Stimulated activated naive B cell treated with anti-CD40 and anti-IgM and Interleukin-4, amounts not matched to agents 10 μg/mL and 1 μg/mL and 100 μg/mL, for 72 hours (primary cell): ENCODE results near the gene COL23A1.

Source experiments
- ATAC-seq, 2 donors: fragments of 150-1000 bp; cut with Tn5 transposase; replicated peaks; 2 replicates each; pipeline ENCODE4 v1.10.0; 2021; ENCODE audit warnings: moderate library complexity in 1 of 2
- DNase-seq: peaks from one replicate; pipeline ENCODE4 v3.0.0; 2021
- H3K27ac Mint-ChIP-seq: one replicate; pipeline ENCODE4 v1.8.0; 2022; ENCODE audit warnings: mild to moderate bottlenecking, mixed read lengths
- H3K27me3 Mint-ChIP-seq, 2 donors: one replicate each; pipeline ENCODE4 v1.8.0; 2022; ENCODE audit warnings: mixed read lengths in 2 of 2
- H3K36me3 Mint-ChIP-seq, 2 donors: one replicate each; pipeline ENCODE4 v1.8.0; 2022; ENCODE audit warnings: mixed read lengths in 2 of 2, mild to moderate bottlenecking in 1 of 2
- H3K4me1 Mint-ChIP-seq, 2 donors: one replicate each; pipeline ENCODE4 v1.8.0; 2022; ENCODE audit warnings: mixed read lengths in 2 of 2, mild to moderate bottlenecking in 1 of 2
- H3K4me3 Mint-ChIP-seq, 2 donors: one replicate each; pipeline ENCODE4 v1.8.0; 2022; ENCODE audit warnings: mild to moderate bottlenecking in 2 of 2, mixed read lengths in 2 of 2, moderate library complexity in 1 of 2
- H3K9me3 Mint-ChIP-seq, 2 donors: one replicate each; pipeline ENCODE4 v1.8.0; 2022; ENCODE audit warnings: mixed read lengths in 2 of 2, mild to moderate bottlenecking in 1 of 2

The COL23A1 gene

DNA sequence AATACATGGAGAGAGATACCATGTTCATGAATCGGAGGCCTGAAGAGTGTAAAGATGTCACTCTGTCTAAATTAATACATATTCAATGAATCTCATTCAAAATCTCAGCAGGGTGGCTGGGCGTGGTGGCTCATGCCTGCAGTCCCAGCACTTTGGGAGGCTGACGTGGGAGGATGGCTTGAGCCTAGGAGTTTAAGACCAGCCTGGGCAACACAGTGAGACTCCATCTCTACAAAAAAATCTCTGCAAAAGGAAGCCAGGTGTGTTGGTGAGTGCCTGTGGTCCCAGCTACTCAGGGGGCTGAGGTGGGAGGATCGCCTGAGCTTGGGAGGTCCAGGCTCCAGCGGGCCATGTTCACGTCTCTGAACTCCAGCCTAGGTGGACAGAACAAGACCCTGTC is 49.7 kb downstream of the COL23A1 start:
- H3K9me3 Mint-ChIP-seq, result no peaks in the 10 kb centered on the region
- H3K27me3 Mint-ChIP-seq, result no peaks in the 10 kb centered on the region
- no peaks in the 10 kb centered on the region for H3K36me3 Mint-ChIP-seq
- no peak for DNase-seq
- no peak overlapping the region for H3K27ac Mint-ChIP-seq
- no peaks in the 10 kb centered on the region for H3K4me1 Mint-ChIP-seq
- H3K4me3 Mint-ChIP-seq, result no peak overlapping the region
- no peak for ATAC-seq

DNA sequence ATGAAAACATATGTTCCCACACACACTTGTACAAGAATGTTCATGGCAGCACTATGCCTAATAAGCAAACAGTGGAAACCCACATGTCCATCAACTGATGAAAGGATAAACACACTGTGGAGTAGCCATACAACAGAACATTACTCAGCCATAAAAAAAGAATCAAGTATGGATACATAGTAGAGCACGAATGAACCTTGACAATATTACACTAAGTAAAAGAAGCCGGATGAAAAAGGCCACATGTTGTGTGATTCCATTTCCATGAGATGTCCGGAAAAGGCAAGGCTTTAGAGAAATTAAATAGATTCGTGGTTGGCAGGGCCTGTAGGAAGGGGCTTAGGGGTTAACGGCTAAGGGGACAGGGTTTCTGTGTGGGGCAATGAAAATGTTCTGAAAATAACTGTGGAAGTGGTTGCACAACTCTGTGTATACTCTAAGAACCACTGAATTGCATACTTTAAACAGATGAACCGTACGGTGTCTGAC is 51.4 kb downstream of the COL23A1 start:
- H3K4me1 Mint-ChIP-seq, result no peaks in the 10 kb centered on the region
- no peak for ATAC-seq
- H3K4me3 Mint-ChIP-seq, result no peak overlapping the region
- H3K36me3 Mint-ChIP-seq, result no peaks in the 10 kb centered on the region
- DNase-seq, result no peak
- H3K27ac Mint-ChIP-seq, result no peak overlapping the region
- no peaks in the 10 kb centered on the region for H3K9me3 Mint-ChIP-seq
- H3K27me3 Mint-ChIP-seq, result peaks cover 0 to 4% of the 10 kb centered on the region in 2 donors

DNA sequence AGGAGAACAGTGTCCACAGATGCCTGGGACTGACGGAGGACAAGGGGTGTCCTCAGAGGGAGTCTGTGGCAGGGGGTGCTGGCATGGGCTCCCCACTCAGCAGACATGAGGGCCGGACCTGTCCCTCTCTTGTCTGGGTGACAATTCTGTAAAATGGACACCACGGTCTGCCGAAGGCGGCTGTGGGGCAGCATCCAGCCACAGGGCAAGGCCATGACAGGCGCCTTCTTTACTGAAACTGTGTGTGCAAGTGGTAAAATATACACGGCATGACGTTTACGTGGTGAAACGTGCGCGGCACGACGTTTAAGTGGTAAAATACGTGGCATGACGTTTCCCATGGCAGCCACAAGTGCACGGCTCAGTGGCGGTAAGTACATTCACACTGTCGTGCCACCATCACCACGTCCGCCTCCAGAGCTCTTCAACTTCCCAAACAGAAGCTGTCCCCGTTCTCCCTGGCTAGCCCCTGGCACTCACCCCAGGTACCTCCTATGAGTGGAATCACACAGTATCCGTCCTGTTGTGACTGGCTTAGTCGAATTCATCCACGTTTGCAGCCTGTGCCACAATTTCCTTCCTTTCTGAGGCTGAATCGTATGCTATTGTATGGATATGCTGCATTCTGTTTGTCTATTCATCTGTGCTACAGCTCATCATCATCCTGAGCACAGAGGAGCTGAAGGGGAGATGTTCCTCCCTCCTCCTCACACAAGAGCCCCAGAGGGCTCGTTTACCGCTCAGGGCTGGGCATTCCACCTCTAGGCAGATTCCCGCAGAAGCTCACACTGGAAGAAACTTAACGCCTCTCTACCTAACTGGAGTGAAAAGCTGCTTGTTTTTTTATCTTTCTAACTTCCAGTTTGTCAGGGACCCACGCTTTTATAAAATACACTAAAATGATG is 52.5 kb downstream of the COL23A1 start:
- H3K36me3 Mint-ChIP-seq, result no peaks in the 10 kb centered on the region
- ATAC-seq, result no peak
- H3K9me3 Mint-ChIP-seq, result no peaks in the 10 kb centered on the region
- H3K27ac Mint-ChIP-seq, result no peak overlapping the region
- no peaks in the 10 kb centered on the region for H3K4me1 Mint-ChIP-seq
- H3K4me3 Mint-ChIP-seq, result no peak overlapping the region
- no peak for DNase-seq
- peaks cover 0 to 5% of the 10 kb centered on the region in 2 donors for H3K27me3 Mint-ChIP-seq

DNA sequence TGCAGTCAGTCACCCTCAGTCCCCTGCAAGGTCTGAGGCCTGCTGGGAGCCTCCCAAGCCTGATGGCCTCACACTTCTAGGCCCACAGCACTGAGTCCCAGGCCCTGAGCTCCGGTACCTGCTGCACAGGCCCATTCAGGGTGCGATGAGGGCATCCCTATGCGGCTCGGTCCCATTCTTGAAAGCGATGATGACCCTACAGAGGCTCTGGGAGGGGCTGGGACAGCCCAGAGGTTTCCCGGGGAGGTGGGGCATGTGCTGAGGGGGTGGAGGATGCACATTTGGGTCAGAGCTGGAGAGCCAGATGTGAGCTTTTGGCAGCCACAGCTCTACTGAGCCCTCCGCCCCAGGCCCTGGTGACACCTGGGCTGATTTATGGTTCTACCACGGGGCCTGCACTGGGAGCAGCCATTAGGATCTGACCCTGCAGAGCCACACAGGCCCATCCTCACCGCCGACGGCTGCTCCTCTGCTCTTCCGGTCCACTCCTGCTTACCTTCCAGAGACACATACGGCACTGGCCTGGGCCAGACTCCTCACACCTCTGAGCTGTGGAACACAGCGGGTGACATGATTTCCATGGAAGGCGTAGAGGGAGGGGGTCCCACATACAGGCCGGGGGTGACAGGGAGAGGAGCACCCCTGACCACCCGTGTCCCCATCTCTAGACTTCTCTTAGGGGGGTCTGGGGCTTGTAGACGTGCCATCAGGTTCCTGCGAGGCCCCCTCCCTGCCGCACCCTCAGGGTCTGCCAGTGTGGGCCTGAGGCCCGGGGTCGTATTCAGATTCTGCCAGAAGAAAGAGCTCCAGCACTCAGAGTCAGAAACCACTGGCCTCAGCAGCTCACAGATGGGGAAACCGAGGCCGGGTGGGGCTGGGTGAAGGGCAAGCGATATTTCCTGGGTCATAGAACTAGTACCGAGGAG is 53.4 kb downstream of the COL23A1 start:
- H3K27me3 Mint-ChIP-seq, result peaks cover 0 to 5% of the 10 kb centered on the region in 2 donors

DNA sequence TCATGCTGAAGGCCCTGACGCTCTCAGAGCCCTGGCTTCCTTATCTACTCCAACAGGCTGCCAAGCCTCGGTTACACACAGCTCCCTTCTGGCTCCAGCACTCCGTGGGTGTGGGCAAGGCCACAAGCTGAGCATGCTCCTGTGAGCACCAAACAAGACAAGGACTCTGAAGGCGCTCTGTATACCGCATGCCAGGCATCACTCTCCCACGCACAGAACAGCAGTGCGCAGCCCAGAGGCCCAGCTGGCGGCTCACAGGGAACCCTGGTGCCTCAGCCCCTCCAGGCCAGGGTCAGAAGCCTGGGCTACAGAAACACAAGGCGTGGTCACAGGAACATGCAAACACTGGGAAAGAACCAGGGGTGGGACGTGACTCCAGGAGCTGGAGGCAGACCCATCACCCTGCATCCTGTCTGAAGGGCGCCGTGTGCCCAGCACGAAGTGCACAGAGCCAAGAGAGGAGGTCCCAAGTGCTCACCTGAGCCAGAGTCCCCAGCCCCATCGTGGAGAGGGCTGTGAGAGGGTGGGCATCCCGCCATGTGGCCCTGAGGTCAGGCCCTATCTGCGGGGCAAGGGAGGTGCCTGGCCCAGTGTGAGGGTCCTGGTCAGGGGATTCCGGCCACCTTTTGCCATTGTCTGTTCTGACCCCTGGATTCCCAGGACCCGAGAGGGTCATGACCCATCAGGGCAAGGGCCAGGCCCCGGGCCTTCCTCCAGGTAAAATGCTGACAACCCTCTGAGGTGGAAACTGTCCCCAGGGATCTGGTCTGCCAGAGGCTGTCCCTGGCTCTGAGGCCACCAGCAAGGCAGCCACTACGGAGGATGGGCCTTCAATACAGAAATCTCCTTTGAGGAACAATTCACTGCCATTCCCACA is 54.7 kb downstream of the COL23A1 start:
- DNase-seq, result no peak
- H3K27ac Mint-ChIP-seq, result no peak overlapping the region
- H3K4me3 Mint-ChIP-seq, result no peak overlapping the region
- no peaks in the 10 kb centered on the region for H3K36me3 Mint-ChIP-seq
- peaks cover 0 to 5% of the 10 kb centered on the region in 2 donors for H3K27me3 Mint-ChIP-seq
- no peaks in the 10 kb centered on the region for H3K9me3 Mint-ChIP-seq
- no peak for ATAC-seq
- H3K4me1 Mint-ChIP-seq, result no peaks in the 10 kb centered on the region

More for the DNA sequence above, 53.4 kb downstream of the COL23A1 start:
- H3K36me3 Mint-ChIP-seq, result no peaks in the 10 kb centered on the region
- H3K4me3 Mint-ChIP-seq, result no peak overlapping the region
- no peaks in the 10 kb centered on the region for H3K4me1 Mint-ChIP-seq
- DNase-seq (no peak), ATAC-seq (no peak)
- no peaks in the 10 kb centered on the region for H3K9me3 Mint-ChIP-seq
- no peak overlapping the region for H3K27ac Mint-ChIP-seq

DNA sequence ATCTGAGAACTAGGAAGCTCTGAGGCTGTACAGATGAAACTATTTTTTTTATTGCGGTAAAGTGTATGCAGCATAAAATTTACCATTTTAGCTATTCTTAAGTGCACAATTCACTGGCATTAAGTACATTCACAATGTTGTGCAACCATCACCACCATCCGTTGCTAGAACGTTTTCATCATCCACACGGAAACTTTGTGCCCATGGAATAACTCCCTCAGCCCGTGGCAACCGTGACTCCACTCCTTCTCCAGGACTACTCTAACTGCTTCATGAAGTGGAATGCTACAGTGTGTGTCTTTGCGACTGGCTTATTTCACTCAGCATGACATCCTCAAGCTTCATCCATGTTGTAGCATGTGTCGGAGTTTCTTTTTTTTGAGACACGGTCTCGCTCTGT is 57.1 kb downstream of the COL23A1 start:
- ATAC-seq (no peak), DNase-seq (no peak)
- H3K27me3 Mint-ChIP-seq, result peaks cover 0 to 5% of the 10 kb centered on the region in 2 donors
- no peaks in the 10 kb centered on the region for H3K9me3 Mint-ChIP-seq
- no peaks in the 10 kb centered on the region for H3K4me1 Mint-ChIP-seq
- H3K27ac Mint-ChIP-seq, result no peak overlapping the region
- no peaks in the 10 kb centered on the region for H3K36me3 Mint-ChIP-seq
- no peak overlapping the region for H3K4me3 Mint-ChIP-seq

DNA sequence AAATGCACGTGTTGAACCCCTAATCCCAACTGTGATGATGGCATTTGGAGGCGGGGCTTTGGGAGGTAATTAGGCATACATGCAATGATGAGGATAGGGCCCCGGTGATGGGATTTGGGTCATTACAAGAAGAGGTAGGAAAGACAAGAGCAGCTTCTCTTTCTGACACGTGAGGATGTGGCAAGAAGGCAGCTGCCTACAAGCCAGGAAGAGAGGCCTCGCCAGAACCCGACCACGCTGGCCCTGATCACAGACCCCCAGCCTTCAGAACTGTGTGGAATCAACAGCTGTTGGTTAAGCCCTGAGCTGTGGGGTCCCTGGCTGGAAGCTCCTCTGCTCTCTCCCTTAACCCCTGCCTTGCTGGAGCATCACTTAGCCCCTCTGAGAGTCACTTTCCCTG is 57.5 kb downstream of the COL23A1 start:
- no peak for DNase-seq
- H3K36me3 Mint-ChIP-seq, result no peaks in the 10 kb centered on the region
- ATAC-seq, result no peak
- H3K27ac Mint-ChIP-seq, result no peak overlapping the region
- H3K9me3 Mint-ChIP-seq, result no peaks in the 10 kb centered on the region
- H3K27me3 Mint-ChIP-seq, result peaks cover 0 to 5% of the 10 kb centered on the region in 2 donors
- no peak overlapping the region for H3K4me3 Mint-ChIP-seq
- H3K4me1 Mint-ChIP-seq, result no peaks in the 10 kb centered on the region

DNA sequence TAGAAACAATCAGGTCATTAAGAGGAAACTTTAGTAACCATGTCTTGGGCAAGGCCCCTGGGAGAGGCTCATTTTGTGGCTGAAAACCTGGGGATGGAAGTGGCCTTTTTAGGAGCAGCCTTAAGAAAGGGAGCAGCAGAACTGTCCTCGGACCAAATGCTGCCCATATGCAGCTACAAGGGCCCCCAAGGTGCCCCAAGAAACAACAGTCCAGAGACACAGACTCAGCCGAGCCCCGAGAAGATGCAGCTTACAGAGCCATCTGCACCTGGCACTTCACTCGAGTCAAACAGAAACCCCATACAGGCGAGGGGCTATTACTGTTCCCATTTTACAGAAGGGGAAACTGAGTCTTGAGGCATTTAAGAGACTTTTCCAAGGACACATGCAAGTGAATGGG is 58.0 kb downstream of the COL23A1 start:
- Mint-ChIP-seq H3K9me3 (no peaks in the 10 kb centered on the region), H3K4me1 (no peaks in the 10 kb centered on the region), H3K36me3 (no peaks in the 10 kb centered on the region), H3K27me3 (peaks cover 0 to 5% of the 10 kb centered on the region in 2 donors), H3K27ac (no peak overlapping the region), H3K4me3 (no peak overlapping the region)
- ATAC-seq (no peak), DNase-seq (no peak)

DNA sequence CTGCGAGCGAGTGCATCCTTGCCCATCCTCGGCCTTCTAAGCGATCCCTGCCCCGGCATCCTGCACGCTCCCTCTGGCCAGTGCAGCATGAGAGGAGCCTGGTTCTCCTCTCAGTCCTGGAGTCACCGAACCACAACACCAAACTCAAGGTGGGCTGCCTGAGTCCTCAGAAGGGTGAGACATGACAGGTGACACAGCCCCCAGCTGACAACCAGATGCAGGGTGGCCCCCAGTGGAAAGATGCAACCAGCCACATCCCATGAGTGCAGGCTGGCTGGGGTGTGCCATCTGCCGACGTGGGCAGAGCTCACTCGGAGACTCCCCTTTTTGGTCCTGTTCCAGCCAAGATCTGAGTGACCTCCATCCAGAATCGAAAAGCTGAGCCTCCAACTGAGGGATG is 58.4 kb downstream of the COL23A1 start:
- Mint-ChIP-seq H3K9me3 (no peaks in the 10 kb centered on the region), H3K36me3 (no peaks in the 10 kb centered on the region), H3K4me1 (no peaks in the 10 kb centered on the region), H3K4me3 (no peak overlapping the region), H3K27ac (no peak overlapping the region), H3K27me3 (peaks cover 0 to 5% of the 10 kb centered on the region in 2 donors)
- DNase-seq (no peak), ATAC-seq (no peak)

DNA sequence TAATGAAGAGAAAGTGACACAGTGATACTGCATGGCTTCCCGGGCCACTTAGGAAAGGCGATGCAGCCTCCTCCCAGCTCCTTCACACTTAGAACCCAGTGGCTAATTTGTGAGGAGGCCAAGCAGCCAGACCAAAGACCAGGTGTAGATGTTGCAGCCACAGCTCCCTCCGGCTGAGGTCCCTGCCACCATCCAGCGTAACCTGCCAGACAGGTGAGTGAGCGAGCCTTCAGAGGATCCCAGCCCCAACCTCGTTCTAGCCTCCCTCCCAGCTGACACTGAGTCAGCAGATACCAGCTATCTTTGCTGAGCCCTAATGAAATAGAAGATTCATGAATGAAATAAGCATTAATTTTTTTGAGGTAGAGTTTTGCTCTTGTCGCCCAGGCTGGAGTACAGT is 59.7 kb downstream of the COL23A1 start:
- H3K27ac Mint-ChIP-seq, result no peak overlapping the region
- H3K27me3 Mint-ChIP-seq, result peaks cover 0 to 5% of the 10 kb centered on the region in 2 donors
- H3K9me3 Mint-ChIP-seq, result no peaks in the 10 kb centered on the region
- DNase-seq (no peak), ATAC-seq (no peak)
- no peaks in the 10 kb centered on the region for H3K4me1 Mint-ChIP-seq
- H3K36me3 Mint-ChIP-seq, result no peaks in the 10 kb centered on the region
- no peak overlapping the region for H3K4me3 Mint-ChIP-seq

DNA sequence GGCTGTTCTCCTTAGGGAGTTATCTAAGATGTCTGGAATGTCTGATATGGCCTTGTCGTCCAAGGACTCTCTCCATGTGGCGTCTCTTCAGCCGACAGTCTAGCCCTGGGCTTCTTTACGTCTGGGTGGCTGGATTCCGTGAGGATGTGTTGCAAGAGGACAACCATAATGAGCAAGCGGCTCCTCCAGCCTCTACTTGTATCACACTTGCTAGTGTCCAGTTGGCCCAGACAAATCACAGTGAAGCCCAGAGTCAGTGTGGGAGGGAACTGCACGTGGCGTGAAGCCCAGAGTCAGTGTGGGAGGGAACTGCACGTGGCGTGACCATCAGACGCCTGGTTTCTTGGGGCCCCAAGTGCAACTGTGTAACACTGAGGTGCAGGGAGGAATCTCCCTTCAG is 61.1 kb downstream of the COL23A1 start:
- Mint-ChIP-seq H3K4me3 (no peak overlapping the region), H3K27me3 (peaks cover 0 to 4% of the 10 kb centered on the region in 2 donors), H3K27ac (no peak overlapping the region), H3K9me3 (no peaks in the 10 kb centered on the region), H3K4me1 (no peaks in the 10 kb centered on the region), H3K36me3 (no peaks in the 10 kb centered on the region)
- DNase-seq (no peak), ATAC-seq (peak in 1 of 2 donors; percentile 14)

DNA sequence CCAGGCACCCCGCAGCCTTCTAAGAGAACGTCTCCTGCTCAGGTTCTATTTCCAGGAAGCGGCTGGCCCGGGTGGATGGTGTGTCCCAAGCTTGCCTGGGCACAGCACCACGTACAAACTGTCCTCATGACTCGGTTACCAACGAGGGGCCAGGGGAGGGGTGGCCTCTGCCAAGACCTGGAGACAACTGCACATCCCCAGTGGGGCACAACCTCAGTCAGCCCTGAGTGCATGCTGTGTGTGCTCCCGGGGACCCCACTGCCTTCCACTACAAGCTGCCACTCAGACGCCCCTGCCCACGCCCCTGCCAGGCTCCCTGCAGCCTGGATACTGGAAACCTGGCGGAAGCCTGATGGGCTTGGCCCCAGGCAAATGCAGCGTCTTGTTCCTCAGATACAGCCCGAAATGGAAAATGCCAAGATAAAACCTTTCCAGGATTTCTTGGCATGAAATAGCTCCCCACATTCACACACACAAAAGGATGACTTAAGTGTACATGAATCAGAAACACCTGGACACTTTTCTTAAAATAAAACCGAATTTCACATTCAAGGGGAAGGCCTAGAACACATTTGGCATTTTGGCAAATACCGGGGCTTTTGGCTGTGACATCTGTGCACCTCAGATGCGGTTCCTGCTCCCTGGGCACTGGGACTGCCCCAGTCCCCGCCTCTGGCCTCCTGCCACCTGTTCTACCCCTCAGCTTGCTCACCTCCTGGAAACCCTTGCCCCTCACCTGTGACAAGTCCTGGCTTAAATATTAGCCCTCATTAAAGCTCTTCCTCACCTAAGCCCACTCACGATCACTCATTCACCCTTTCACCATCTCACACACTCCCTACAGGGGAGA is 62.5 kb downstream of the COL23A1 start:
- H3K36me3 Mint-ChIP-seq, result no peaks in the 10 kb centered on the region
- H3K27ac Mint-ChIP-seq, result no peak overlapping the region
- no peak for DNase-seq
- no peaks in the 10 kb centered on the region for H3K27me3 Mint-ChIP-seq
- no peaks in the 10 kb centered on the region for H3K4me1 Mint-ChIP-seq
- ATAC-seq, result peak; percentile 23 to 55
- H3K9me3 Mint-ChIP-seq, result no peaks in the 10 kb centered on the region
- H3K4me3 Mint-ChIP-seq, result no peak overlapping the region

DNA sequence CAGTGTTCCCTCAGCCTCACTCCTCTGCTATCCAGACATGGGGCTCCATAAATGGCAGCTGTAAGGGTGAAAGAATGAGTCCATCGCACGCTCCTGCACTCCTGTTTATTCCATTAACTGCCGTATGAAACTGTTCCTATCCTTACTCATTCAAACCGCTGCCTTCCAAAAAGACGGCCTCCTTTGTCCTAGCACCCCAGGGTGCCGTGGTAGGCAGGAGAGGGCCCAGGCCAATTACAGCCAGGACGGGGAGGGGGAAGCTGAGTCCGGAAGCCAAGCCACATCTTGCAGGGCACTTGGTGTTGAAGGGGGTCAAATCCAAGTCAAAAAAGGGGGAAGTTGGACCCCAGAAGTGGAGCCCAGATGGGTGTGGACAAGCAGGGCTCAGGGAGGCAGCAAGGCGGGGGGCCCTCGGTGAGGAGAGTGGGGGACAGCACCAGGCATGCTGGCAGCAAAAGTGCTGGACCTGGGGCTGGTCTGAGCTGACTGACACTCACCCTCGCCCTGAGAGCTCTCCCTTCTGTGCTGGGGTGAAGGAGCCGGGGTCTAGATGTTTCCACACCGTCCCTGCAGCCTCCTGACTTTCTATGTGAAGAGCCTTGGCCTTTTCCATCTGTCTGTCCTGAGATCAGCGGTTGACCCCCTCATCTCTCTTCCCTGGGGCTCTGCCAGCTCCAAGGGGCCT is 63.3 kb downstream of the COL23A1 start:
- H3K4me1 Mint-ChIP-seq, result no peaks in the 10 kb centered on the region
- no peak for DNase-seq
- H3K27me3 Mint-ChIP-seq, result no peaks in the 10 kb centered on the region
- H3K4me3 Mint-ChIP-seq, result no peak overlapping the region
- ATAC-seq, result no peak
- H3K9me3 Mint-ChIP-seq, result no peaks in the 10 kb centered on the region
- H3K36me3 Mint-ChIP-seq, result no peaks in the 10 kb centered on the region
- H3K27ac Mint-ChIP-seq, result no peak overlapping the region
